NOMO-1 treated with DMSO at 0.1 percent for 48 hours (cell line): ENCODE measurements around the gene NPEPL1.
A peak's percentile ranks its signal among the peaks of the same experiment; 100 is the strongest.
"Not testable (repeated sequence)": the region's sequence is repeated elsewhere in the genome, so short reads cannot be mapped to it uniquely, and the experiment has no call there.

Source experiments
- DNase-seq: peaks from one replicate; lab custom pipeline; 2025; ENCODE audit not compliant: unreplicated experiment; lab: John Stamatoyannopoulos, UW

NPEPL1 gene, protein sequence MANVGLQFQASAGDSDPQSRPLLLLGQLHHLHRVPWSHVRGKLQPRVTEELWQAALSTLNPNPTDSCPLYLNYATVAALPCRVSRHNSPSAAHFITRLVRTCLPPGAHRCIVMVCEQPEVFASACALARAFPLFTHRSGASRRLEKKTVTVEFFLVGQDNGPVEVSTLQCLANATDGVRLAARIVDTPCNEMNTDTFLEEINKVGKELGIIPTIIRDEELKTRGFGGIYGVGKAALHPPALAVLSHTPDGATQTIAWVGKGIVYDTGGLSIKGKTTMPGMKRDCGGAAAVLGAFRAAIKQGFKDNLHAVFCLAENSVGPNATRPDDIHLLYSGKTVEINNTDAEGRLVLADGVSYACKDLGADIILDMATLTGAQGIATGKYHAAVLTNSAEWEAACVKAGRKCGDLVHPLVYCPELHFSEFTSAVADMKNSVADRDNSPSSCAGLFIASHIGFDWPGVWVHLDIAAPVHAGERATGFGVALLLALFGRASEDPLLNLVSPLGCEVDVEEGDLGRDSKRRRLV

GRCh38 chr20:58692579-58693225, at the start of gene NPEPL1:
Gene NPEPL1, plus strand, starts transcription at chr20:58692800. Its CDS starts 101 bp downstream, at chr20:58692901.
- DNase-seq = peak; percentile 60

- DNase-seq = not testable (repeated sequence)
These were observed 49.7 kb upstream of the NPEPL1 start for GRCh38 chr20:58642896-58643295.

- no peak for DNase-seq
These were observed 47.1 kb upstream of the NPEPL1 start for GRCh38 chr20:58645412-58645968.

- DNase-seq = no peak
These were observed 46.3 kb upstream of the NPEPL1 start for GRCh38 chr20:58646257-58646656.

DNA sequence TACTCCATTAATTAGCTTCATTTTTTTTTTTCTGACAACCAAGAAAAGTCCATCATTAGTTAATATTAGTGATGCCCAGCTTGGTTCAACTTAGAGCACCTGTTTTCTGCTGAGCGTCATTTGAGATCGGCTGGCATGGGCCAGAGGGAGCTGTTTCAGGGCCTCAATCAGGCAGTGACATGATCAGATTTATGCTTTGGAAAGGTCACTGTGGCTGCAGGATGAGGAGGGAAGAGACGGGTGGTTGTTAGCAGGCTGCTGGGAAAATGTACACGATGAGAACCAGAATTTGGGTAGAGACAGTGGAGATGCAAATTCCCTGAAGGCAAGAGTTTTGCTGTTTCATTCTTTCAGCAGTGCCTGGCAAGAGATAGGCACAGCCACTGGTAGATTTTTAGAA, 45.9 kb upstream of the NPEPL1 start:
- DNase-seq = no peak

GRCh38 chr20:58647162-58647795, 45.3 kb upstream of the NPEPL1 start:
- no peak for DNase-seq

DNA sequence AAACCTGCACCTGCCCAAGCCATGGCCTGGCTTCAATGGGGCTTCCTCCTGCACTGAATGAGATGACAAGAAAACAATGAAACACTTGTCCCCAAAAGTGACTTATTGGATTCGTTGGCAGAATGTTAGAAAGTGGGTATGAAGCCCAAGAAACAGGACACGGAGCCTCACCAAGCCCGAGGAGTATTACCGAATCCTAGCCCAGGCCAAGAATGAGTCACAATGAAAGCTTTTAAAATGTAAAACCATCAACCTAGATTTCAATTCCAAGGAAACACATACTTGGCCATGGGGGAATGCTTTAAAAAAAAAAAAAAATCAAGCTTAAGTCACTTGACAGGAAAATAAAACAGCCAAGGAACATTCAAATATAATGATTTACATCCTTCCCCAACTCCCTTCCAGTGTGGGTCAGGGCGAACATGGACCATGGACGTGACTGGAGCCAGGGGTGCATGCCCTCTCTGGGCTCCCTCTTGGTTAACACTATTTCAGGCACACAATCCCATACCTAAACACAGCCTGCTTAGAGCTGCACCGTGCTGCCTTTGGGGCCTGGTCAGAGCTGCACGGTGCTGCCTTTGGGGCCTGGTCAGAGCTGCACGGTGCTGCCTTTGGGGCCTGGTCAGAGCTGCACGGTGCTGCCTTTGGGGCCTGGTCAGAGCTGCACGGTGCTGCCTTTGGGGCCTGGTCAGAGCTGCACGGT, 44.7 kb upstream of the NPEPL1 start:
- no peak for DNase-seq

- not testable (repeated sequence) for DNase-seq
These were observed 44.1 kb upstream of the NPEPL1 start for GRCh38 chr20:58648502-58648825.

DNA sequence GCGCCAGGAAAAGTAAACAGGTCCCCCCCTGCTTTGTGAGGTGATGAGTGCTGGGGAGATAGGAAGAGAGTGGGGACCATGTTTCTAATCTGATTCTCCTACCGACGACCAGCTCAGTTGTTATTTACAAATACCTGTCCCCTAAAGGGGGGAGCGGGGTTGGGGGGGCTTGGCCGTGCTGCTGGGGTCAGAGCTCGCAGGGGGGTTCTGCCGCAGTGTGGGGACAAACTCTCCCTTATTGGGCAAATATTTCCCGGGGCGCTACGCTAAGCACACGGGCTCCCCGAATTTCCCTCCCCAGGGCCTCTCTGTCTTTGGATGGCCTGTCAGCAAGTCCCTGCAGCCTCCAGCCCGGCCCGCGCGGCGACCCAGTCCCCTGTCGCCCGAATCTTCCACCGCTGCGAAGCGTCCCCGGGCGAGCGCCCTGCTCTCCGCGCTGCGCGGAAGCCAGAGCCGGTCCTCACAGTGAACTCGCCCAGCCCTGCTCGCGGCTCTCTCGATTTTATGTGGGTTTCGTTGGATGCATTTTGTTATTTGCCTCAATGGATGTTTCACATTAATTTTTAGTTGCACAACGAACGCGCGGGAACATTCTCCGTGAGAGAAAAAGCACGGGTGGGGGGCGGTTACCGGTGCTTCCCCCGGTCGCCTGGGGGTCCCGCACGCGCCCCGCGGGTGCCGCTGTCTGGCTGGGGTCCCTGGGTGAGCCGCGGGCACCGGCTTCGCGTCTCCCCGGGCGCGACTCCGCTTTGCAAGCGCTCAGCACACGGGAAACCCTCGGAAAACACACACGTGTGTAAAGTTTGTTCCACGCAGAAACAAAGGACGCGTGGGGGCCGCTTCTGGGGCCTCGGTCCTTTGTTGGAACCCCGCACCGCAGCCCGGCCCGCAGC, 43.1 kb upstream of the NPEPL1 start:
- no peak for DNase-seq

DNA sequence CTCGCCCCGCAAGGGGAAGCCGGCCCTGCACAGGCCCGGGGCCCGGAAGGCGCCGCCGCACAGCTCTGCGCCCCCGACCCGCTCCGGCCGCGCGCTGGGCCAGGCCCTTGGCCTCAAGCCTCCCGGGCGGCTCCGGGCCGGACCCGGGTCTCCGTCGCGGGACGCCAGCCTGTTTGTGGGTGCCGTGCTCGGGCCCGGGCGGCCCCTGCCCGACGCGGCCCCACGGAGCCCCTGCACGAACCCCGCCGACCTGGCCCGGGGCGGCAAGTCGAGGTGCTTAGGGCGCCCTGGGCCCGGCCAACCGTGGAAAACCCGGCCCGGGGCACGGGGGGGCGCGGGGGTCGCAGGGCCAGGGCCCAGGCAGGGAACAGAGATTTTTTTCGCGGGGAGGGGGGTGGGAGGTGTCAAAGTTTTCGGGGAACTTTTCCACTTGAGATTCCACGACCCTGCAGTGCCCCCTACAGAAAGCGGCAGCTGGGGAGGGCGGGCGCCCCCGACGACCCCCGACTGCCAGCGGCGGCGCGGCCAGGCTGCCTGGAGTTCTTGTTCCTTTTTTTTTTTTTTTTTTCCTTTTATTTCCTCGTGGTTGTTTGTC, 42.3 kb upstream of the NPEPL1 start:
- DNase-seq = no peak

- DNase-seq = peak; percentile 86
These were observed 41.6 kb upstream of the NPEPL1 start, which contains the start of gene STX16 for GRCh38 chr20:58650776-58651558. Gene STX16, plus strand, starts transcription at chr20:58651283. Its CDS starts 724 bp downstream, at chr20:58652007.

DNA sequence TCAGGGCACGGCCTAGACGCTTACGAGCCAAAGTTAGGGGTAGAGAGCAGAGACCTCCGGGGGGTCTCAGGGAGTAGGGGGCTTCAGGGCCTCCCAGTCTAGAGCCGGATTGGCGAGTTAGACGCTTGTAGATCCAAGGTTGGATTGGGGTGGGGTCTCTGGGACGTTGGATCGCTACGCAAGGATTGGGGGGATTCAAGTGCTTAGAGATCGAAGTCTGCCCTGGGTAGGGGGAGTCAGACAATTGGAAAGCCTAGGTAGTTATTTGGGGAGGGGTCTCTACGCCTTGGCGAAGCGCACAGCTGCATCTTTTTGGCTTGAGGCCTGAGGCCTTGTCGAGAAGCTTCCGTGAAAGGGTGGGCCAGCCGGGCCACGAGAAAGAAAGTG, 41.0 kb upstream of the NPEPL1 start:
- no peak for DNase-seq

GRCh38 chr20:58651946-58652605, 40.5 kb upstream of the NPEPL1 start:
- DNase-seq = peak; percentile 71

DNA sequence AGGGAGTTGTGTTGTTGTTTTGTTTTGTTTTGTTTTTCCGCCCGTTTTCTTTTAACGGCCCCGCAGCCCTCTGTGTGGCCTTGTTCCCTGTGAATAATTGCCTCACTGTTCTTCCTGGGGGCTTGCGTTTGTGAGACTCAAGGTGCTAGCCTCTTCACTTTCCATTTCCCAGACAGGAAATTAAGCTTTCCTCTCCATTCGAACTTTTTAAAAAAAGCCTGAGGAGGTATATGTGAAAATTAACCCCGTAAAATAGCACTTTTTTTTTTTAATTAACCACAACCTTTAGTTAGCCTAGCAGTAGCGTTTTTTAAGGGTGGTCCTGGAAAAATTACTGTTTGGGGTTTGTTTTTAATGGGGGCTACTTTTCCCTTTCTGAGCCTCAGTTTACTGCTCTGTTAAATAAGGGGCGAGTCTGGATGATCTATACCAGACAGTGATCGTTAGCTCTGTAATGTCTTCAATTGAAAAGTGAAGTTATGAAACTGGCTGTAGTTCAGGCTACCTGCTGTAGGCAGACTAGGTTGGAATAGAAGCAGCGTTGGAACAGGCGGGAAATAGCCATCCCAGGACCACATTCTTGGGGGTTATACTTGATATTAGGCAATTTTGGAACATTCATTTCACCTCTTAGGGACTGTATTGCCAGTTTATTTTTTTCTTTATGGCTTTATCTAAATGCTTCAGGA, 39.9 kb upstream of the NPEPL1 start:
- DNase-seq = no peak

- no peak for DNase-seq
These were observed 38.3 kb upstream of the NPEPL1 start for GRCh38 chr20:58654337-58654736.

- DNase-seq = no peak
These were observed 37.1 kb upstream of the NPEPL1 start for GRCh38 chr20:58655328-58656107.

GRCh38 chr20:58656831-58657230, 35.8 kb upstream of the NPEPL1 start:
- DNase-seq = no peak
